Epithelial cell of esophagus (primary cell): ENCODE measurements around the gene ST6GALNAC5.
A peak's percentile ranks its signal among the peaks of the same experiment; 100 is the strongest.

Experiments used
- DNase-seq: peaks from one replicate; pipeline ENCODE4 v3.0.0; 2010; ENCODE audit warnings: low read depth
- H3K4me3 ChIP-seq: 2 replicates; pipeline ENCODE4 v1.5.1; 2011; ENCODE audit warnings: mild to moderate bottlenecking, low read length, control low read depth
- TF ChIP-seq, protein P1 (sequence below): IDR thresholded peaks from 2 replicates; pipeline ENCODE4 v1.5.1; 2011; ENCODE audit warnings: low read depth, mild to moderate bottlenecking, low read length, control low read depth, inconsistent platforms; ENCODE audit not compliant: insufficient read depth; ENCODE audit errors: missing control alignments

Gene ST6GALNAC5

DNA sequence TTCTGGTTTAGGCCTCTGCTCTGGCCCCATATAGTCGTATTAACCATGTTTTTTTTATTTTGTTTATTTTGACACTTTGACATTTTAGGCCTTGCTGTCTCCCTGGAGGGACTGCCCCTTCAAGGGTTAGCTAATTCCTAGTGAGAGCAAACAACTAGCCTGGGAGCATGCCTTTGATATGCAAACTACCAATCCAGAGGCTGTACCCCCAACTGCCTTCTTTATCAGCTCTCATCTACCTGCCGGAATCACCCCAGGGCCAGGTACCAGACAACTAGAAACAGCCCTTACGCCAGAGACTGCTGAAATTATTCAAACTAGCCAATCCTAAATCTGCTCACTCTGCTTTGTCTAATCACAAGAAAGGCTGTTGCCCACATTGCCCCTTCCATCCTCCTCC, 13.0 kb upstream of the ST6GALNAC5 start:
- H3K4me3 ChIP-seq, result no peak overlapping the region
- TF ChIP-seq, protein P1, sequence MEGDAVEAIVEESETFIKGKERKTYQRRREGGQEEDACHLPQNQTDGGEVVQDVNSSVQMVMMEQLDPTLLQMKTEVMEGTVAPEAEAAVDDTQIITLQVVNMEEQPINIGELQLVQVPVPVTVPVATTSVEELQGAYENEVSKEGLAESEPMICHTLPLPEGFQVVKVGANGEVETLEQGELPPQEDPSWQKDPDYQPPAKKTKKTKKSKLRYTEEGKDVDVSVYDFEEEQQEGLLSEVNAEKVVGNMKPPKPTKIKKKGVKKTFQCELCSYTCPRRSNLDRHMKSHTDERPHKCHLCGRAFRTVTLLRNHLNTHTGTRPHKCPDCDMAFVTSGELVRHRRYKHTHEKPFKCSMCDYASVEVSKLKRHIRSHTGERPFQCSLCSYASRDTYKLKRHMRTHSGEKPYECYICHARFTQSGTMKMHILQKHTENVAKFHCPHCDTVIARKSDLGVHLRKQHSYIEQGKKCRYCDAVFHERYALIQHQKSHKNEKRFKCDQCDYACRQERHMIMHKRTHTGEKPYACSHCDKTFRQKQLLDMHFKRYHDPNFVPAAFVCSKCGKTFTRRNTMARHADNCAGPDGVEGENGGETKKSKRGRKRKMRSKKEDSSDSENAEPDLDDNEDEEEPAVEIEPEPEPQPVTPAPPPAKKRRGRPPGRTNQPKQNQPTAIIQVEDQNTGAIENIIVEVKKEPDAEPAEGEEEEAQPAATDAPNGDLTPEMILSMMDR, result no peak
- DNase-seq, result no peak

DNA sequence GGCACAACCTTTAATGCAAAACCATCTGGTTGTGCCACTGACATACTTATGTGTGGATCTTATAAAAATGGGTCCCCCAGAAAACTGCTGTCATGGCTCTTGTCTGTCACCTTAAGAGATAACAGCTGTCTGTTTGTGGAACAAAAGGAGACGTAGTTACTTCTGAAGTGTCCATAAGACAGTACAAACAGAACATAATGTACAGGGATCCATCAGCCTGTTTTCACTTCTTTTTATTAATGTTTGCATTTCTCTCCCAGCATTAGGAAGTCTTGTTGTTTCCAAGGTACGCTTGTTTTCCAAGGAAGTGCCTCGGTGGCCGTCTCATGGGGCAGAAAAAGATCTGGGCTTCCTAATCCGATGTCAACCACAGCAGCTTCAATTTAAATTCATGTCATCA, 11.2 kb upstream of the ST6GALNAC5 start:
- no peak for DNase-seq
- H3K4me3 ChIP-seq, result no peak overlapping the region
- TF ChIP-seq, protein P1, result no peak

DNA sequence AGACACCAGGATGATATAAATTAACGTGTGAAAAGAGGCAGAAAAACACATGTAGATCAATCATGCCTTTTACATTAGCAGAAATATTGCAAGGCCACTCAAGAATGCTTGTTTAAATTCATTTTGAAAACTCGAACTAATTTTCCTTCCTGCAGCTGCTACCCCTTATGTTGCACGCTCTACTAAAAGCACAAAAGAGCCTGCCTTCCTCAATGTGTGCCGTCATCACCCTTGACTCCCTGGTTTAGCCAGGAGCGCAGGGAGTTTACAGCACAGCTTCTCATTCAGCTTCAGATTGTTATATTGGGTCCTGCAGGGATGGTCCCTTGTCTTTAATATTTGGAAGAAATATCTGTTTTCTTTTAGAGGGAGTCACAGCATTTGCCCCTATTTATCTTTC, 10.1 kb upstream of the ST6GALNAC5 start:
- DNase-seq, result no peak
- H3K4me3 ChIP-seq, result no peak overlapping the region
- TF ChIP-seq, protein P1, result no peak

DNA sequence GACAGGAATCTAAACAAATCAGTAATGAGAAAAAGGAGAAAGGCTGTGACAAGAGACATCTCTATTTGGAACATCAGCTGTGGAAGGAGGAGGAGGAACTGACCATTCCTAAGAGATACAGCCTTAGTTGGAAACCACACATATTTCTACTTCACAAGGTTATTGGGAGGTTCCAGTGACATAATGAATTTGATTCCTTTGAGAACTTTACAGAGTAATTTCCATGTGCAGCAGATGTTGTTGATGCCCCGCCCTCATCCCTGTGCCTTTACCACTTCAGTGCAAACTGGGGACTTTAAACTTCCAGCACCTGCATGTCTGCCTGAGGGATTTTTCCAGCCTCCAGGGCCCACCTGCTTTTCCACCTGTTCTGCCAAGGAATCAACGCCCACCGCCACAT, 9.3 kb upstream of the ST6GALNAC5 start:
- no peak overlapping the region for H3K4me3 ChIP-seq
- TF ChIP-seq, protein P1, result no peak
- no peak for DNase-seq

DNA sequence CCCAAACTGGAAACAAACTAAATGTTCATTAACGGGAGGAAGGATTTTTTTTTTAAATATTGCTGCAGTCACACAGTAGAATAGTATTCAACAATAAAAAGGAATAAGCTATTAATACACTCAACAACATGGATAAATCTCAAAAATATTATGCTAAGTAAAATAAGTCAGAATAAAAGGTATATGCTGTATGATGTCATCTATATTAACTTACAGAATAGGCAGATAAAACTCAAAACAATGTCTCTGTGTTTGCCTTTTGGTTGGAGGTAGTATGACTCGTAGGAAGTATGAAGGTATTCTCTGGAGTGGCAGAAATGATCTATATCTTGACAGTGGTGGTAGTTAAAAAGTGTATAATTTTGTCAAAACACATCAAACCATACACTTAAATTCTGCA, 6.1 kb upstream of the ST6GALNAC5 start:
- no peak overlapping the region for H3K4me3 ChIP-seq
- TF ChIP-seq, protein P1, result no peak
- DNase-seq, result no peak

DNA sequence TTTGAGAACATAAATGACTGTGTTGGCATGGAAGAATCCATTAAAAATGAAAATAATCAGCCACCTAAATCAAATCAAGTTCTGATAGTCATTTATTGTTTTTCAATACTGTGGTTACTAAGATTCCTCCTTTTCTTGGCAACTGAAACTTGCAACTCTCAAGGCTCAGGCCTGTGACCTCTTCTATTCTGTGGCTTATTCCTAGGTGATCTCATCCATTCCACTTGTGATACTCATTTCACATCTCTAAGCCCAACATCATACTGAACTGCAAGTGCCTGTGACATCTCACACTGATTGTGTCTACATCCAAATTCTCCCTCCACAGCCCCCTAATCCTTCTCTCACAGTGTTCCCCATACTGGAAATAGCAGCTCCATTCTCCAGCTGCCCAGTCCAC, 4.8 kb upstream of the ST6GALNAC5 start:
- TF ChIP-seq, protein P1, result no peak

DNA sequence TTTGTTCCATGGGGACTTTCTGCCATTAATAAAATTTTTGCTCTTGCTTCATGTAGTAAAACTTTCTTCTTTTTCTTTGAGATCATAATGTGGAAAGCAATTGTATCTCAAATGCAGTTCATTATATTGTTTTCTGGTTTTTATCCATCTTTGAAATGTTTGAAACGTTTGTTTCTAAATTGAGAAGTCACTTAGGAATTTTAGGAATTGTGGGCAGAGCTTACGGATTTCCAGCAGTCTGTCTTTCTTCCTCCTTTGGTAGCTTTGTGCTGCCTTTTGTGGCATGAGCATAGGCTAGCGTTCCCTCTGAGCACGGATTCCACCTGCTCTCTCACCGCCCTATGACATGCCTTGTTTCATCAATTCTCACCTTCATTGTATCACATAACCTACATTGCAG, 2.9 kb upstream of the ST6GALNAC5 start:
- no peak overlapping the region for H3K4me3 ChIP-seq
- TF ChIP-seq, protein P1, result no peak
- DNase-seq, result no peak

More for the DNA sequence above, 4.8 kb upstream of the ST6GALNAC5 start:
- H3K4me3 ChIP-seq, result no peak overlapping the region
- DNase-seq, result peak; percentile 49
